ENCODE data around the gene BCAR3.

DNA sequence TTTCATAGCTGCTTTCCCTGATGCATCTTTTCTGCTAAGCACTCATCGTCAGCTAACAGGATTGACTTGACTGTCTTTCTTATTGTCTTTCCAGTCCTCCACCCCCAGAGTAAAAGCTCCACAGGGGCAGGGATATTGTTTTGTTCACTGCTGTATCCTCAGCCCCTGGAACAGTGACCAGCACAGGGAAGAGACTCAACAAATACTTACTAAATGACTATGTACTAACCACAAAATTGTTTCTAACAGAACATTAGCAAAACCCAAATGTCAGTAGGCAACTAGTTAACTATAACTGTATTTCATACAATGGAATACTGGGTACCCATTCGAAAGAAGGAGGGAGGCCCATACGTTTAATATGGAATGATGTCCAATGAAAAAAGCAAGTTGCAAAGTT lies 53.0 kb downstream of the BCAR3 start:
- TF ChIP-seq GATA2 (IDR thresholded peaks at IDR 0.05; ENCODE audit: low read depth, low read length) (no peak), GATA3 (IDR thresholded peaks at IDR 0.05; ENCODE audit: low read depth, low read length) (no peak)

Measured in SH-SY5Y (cell line).